Fibroblast of skin of abdomen (primary cell): ENCODE measurements around the gene SRSF7. TPM values are rescaled to one million over a fixed set of nuclear protein-coding genes. Genes with fewer than 3 reads are reported as not detected.
"Not testable (repeated sequence)": the region's sequence is repeated elsewhere in the genome, so short reads cannot be mapped to it uniquely, and the experiment has no call there.

Source experiments
- DNase-seq: peaks from one replicate; pipeline ENCODE4 v3.0.0-alpha.2; 2013
- polyA plus RNA-seq, 2 experiments: library from polyadenylated mRNA; unstranded; fragments of 120-200 nt; gene quantifications; one replicate each; pipeline ENCODE4 v1.2.1, GENCODE V29; 2013; ENCODE audit not compliant: insufficient read length in 2 of 2

Gene SRSF7
- polyA plus RNA-seq (2013, experiment 1 of 2; ENCODE audit: insufficient read length): 147 TPM
- 148 TPM for polyA plus RNA-seq (2013, experiment 2 of 2; ENCODE audit: insufficient read length)

DNA sequence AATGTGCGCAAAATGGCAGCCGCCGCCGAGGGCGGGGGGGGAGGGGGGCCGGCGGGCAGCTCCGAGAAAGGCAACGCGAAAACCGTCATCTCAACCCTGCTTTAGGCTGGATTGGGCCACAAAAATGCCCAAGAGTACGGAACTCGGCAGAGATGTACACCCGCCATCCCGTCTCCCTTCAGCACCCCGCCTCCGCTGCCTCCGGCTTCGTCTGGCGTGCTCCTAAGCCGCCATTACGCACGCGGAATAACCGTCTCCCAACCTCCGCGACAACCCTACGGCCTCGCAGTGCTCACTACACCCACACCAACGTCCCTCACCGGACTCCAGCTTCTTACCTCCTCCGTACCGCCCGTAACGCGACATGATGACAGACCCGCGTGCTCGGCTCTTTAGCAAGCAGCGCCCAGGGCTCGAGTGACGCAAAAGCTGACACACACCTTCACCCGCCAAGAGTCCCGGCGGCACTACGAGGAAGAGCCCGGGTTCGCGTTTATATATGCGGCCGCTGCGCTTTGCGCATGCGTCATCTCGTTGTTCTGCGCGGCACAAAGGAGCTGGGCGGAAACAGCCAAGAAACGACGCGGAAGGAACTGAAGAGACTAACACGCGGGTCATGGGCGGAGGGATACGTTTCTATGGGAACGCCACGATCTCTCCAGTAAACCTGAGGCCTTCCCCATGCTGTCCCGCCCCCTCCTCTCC, at the start of gene SRSF7:
SRSF7 (minus strand) TSS at position 471 of the 705 bp plus-strand sequence; CDS start at position 366, 105 bp downstream.
- peak; percentile 100 for DNase-seq

GRCh38 chr2:38797953-38798352, 46.8 kb upstream of the SRSF7 start:
- DNase-seq: no peak

DNA sequence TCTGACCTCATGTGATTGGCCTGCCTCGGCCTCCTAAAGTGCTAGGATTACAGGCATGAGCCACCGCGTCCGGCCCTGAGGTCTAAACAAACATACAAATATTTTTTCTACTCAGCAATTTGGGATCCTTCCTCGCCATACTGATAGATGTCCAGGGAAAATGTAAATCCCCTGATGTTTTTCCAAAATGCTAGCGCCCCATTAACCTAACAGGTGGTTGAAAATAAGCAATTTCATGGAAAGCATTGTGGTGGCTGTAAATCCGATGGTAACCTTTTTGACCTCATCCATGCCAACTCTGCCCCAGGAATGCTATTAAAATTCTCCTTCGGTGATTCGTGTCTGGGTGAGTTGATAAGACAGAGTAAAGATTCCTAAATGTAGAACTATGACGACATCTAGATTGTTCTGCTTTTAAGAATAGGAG, 46.1 kb upstream of the SRSF7 start:
- DNase-seq: no peak

GRCh38 chr2:38795016-38795415, 43.9 kb upstream of the SRSF7 start:
- DNase-seq: not testable (repeated sequence)

GRCh38 chr2:38794235-38794946, 43.2 kb upstream of the SRSF7 start:
- no peak for DNase-seq

DNA sequence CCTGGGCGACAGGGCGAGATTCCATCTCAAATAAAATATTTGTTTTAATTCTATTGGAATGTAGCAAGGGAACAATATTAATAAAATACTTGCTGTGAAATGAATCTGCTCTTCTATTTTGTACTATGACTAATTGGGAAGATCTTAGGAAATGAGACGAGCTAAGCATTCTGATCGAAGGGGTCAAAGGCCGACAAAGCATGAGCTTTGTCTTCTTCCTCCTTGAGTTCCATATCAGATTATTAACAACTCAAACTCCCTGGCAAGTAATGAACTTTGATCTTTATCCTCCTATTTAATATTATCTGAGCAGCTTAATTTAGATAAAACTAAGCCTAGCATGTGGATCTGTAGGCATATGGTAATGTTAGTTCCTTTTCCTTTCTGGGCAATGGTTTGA, 42.4 kb upstream of the SRSF7 start:
- no peak for DNase-seq

- DNase-seq: no peak
Measured at GRCh38 chr2:38792751-38793150, 41.6 kb upstream of the SRSF7 start.

- DNase-seq: not testable (repeated sequence)
Measured at GRCh38 chr2:38792321-38792720, 41.2 kb upstream of the SRSF7 start.

DNA sequence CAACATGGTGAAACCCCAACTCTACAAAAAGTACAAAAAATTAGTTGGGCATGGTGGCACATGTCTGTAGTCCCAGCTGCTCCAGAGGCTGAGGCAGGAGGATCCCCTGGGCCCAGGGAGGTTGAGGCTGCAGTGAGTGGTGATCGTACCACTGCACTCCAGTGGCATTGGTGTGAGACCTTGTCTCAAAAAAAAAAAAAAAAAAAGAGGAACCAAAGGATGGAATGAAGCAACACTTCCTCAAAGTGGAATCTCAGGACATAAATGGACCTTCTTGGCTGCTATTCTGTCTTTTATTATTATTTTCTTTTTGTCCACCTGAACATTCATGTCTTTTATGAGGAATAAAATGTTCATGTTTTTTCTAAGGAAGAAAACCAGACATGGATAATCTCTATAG, 40.6 kb upstream of the SRSF7 start:
- DNase-seq: no peak

DNA sequence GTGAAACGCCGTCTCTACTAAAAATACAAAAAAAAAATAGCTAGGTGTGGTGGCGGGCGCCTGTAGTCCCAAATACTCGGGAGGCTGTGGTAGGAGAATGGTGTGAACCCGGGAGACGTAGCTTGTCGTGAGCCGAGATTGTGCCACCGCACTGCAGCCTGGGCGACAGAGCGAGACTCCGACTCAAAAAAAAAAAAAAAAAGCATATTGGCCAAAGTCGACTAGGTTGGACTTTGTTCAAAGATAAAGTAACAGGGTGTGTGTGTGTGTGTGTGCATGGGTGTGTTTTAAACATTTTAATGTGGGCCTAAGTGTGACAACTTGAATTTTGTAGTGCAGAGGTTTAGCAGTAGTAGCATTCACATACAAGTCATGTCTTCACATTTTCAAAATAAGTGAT, 38.5 kb upstream of the SRSF7 start:
- no peak for DNase-seq

DNA sequence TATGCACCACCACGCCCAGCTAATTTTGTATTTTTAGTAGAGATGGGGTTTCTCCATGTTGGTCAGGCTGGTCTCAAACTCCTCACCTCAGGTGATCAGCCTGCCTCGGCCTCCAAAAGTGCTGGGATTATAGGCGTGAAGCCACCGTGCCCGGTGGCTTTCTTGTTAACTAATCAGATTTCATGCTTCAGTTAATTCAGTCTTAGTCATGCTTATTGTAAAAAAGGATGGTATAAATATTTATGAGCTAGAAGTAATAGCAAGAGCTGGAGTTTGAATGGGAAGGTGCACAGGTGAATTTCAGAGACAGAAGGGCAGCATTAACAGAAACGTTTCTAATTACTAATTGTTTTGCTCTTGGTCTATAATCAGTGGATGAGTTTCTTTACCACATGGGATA, 37.1 kb upstream of the SRSF7 start:
- no peak for DNase-seq

GRCh38 chr2:38783586-38783985, 32.4 kb upstream of the SRSF7 start:
- no peak for DNase-seq

DNA sequence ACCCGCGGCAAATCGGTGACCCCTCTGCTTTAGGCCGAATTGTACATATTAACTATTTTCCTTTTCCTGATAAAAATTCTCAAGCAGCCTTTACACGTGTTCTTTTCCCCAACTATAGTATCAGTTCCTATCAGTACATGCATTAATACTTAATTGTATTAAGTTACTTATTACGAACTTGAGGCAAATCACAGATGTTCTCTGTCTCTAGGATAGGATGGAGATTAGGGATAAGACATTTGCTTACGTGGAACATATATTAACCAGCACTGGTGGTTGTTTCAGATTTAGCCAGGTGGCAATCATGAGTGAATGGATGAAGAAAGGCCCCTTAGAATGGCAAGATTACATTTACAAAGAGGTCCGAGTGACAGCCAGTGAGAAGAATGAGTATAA, 27.5 kb upstream of the SRSF7 start:
- no peak for DNase-seq

- DNase-seq: no peak
Measured at GRCh38 chr2:38776531-38776930, 25.4 kb upstream of the SRSF7 start.

GRCh38 chr2:38775921-38776225, 24.7 kb upstream of the SRSF7 start:
- DNase-seq: no peak

GRCh38 chr2:38775097-38775920, 24.1 kb upstream of the SRSF7 start:
- DNase-seq: no peak

GRCh38 chr2:38771632-38772031, 20.5 kb upstream of the SRSF7 start:
- DNase-seq: no peak

DNA sequence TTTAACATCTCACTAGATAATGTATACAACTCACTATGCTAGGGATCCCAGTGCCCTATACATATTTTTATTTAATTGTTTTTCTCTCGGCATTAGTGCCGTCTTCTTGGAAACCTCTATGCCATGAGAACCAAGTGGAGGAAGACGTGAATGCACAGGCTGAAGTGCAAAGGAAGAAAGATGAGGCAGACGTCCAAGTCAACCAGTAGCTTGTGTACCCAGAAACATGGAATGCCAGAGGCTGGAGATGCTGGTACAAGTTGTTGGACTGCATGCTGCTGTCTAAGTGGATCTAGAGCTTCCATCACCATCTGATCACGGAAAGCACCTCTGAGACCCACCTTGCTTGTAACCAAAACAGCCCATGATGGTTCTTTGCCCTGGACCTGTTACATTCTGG, 14.4 kb upstream of the SRSF7 start:
- DNase-seq: no peak

DNA sequence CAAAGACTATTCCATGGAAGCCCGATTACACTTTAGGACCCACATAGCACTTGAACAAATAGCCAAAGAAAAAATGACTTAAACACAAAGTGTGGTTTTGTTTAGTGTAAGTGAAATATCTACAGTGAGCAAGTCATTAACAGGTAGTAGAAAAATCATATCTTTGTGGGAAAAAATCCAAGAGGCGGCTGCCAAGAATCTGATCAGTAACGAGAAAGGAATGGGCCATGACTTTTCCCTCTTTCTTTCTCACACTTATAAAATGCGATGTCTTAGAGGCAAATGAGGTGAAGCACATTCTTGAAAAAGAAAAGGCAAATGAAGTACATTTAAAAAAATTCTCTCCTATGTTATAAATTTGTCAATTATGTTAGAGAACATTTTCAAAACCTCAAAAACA, 14.0 kb upstream of the SRSF7 start:
- peak; percentile 83 for DNase-seq

GRCh38 chr2:38763728-38764127, 12.6 kb upstream of the SRSF7 start:
- DNase-seq: no peak

DNA sequence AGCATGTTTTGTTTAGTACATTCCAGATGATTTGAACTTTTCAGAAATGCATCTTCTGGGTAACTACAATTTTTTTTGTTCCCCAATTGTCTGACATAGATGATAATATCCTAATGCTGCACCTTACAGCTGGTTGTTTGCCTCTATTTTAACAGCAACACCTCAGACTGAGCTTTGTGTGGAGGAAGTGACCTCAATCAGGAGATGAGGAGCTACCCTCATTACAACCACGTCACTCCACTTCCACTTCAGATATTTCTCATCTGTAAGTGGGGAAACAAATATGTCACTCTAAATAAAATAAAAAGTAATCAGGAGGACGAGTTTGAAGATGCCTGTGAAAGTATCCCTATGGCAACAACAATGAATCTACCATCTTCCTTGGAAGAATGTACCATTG, 12.1 kb upstream of the SRSF7 start:
- no peak for DNase-seq

DNA sequence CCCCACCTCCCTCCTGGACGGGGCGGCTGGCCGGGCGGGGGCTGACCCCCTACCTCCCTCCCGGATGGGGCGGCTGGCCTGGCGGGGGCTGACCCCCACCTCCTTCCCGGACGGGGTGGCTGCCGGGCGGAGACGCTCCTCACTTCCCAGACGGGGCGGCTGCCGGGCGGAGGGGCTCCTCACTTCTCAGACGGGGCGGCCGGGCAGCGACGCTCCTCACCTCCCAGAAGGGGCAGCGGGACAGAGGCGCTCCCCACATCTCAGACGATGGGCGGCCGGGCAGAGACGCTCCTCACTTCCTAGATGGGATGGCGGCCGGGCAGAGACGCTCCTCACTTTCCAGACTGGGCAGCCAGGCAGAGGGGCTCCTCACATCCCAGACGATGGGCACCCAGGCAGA, 4.7 kb upstream of the SRSF7 start:
- DNase-seq: not testable (repeated sequence)

DNA sequence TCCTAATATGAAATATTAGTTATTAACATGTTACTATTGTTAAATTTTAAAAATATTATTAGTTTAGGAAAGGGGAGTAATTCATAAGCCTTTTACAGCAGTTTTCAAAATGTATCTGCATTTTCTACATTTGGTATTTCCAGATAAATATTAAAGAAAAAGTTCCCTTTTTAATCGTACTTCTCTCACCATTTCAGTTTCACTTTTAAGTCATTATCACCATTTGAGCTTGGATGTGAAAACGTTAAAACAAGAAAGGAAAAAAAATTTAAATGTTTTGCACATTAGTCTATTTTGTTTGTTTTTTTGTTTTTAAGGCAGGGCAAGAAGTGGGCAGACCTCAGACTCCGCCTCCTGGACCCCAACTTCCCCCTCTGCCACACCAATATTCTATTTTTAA, 3.3 kb upstream of the SRSF7 start:
- DNase-seq: no peak
